Pulmonary artery endothelial cell (primary cell): ENCODE results near the gene OR4D9. TPM values are rescaled to one million over a fixed set of nuclear protein-coding genes. Genes with fewer than 3 reads are reported as not detected.
A peak's percentile ranks its signal among the peaks of the same experiment; 100 is the strongest.

ENCODE experiments used
- DNase-seq: peaks from one replicate; pipeline ENCODE4 v3.0.0-alpha.2; 2011; ENCODE audit warnings: low read depth, low spot score
- total RNA-seq: library from RNA; depleted of rRNA; stranded (reverse); fragments of >200 nt; gene quantifications from 2 replicates; pipeline ENCODE4 v1.2.3, GENCODE V29; 2014

OR4D9 gene
- total RNA-seq, 1 donor from 2014 or later: not detected

DNA sequence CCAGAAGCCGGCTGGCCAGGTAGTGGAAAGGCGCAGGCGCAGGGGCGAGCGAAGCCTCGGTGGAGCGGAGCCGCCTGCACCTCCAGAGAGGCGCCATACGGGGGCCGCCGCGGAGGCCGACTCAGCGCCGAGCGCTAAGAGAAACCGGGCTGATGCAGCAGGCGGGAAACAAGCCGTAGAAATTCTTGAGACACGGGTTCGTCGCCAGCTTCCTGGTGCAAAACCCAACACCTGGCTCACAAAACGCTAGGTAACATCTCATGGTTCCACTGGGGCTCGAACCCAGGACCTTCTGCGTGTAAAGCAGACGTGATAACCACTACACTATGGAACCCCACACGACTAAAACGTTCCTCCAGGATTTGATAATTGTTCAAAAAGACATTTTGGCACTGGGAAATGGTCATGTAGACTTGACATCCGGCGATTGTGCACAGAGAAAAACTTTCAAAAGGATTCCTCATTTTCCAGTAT, 39.1 kb downstream of the OR4D9 start:
- peak; percentile 73 for DNase-seq

DNA sequence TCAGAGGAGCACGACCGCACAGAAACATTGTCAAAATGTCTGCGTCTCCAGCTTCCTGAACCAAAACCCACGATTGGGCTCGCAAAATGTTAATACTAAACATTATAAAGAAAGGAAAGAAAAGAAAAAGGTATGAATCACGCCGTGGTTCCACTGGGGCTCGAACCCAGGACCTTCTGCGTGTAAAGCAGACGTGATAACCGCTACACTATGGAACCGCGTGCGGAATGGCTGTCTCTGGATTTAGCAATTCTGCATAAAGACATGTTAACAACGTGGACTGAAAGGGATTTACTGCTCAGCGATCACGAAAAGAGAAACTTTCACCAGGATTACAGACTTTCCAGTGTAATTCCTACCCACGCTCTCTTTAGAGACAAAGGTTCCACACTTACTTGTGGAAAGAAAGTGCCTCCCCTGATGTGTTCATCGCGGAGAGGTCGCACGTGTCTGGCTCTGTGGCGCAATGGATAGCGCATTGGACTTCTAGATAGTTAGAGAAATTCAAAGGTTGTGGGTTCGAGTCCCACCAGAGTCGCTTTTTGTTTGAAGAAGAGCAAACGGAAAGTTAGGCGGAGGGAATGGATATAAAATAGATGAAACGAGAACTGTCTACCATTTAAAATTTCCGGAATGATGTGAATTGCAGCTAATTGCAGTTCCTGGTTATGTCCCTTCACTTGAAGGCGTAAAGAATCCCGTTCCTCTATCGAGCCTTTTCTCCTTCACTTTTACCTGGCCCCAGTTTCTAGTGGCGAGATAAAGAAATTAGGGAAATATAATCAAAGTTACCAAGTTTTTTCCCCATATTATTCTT, 39.7 kb downstream of the OR4D9 start:
- no peak for DNase-seq

DNA sequence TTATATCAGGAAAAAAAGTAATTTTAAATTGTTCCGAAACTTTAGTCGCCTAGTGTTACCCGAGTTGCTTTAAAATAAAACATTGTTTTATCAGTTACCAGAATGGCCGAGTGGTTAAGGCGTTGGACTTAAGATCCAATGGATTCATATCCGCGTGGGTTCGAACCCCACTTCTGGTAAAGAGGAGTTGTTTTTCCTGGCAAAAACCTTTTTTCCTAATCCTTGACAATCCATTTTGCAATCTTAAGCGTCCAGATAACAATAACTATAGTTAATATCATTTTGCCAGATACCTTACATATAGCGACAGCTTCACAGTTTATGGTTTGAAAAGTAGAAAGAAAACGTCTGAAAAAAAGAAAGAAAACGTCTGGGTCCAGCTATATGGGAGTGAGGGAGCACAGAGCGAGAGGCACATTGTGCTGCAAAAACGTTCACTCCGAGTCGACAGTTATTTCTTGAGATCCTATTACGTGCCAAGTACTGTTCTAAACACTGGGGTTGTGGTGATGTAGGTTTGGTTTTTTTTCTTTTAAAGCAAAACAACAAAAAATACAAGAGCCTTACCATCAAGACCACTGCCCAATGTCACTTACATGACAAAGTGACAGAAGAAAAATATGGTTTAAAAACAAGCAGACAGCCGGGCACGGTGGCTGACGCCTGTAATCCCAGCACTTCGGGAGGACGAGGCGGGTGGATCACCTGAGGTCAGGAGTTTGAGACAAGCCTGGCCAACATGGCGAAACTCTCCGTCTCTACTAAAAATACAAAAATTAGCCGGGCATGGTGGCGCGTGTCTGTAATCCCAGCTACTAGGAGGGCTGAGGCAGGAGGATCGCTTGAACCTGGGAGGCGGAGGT, 40.6 kb downstream of the OR4D9 start:
- DNase-seq: no peak

DNA sequence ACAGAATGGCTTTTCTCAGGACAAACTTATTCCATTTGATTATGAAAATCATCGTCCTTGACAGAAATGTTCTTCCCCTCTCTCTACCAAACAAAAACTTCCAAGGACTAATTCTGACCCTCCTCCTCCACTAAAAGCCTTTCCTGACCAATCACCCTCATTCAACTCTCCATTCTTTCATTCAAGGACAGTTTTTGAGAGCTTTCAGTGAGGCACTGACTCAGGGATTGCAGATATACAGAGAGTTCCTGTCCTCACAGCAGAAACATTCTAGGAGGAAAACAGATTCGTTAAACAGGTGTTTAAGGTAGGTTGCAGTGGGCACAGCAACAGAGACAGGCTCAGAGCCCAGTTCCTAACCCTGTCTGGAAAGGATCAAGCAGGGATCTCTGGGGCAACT, 41.5 kb downstream of the OR4D9 start:
- DNase-seq: no peak

DNA sequence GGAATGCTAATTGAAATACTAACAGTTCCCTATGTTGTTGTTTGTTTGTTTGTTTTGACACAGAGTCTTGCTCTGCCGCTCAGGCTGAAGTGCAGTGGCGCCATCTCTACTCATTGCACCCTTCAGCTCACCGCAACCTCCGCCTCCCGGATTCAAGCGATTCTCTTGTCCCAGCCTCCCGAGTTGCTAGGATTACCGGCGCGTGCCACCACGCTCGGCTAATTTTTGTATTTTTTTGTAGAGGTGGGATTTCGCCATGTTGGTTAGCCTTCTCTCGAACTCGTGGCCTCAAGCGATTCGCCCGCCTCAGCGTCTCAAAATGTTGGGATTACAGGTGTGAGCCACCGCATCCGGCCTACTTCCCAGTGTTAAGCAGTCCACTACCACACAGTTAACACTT, 42.0 kb downstream of the OR4D9 start:
- DNase-seq: no peak

DNA sequence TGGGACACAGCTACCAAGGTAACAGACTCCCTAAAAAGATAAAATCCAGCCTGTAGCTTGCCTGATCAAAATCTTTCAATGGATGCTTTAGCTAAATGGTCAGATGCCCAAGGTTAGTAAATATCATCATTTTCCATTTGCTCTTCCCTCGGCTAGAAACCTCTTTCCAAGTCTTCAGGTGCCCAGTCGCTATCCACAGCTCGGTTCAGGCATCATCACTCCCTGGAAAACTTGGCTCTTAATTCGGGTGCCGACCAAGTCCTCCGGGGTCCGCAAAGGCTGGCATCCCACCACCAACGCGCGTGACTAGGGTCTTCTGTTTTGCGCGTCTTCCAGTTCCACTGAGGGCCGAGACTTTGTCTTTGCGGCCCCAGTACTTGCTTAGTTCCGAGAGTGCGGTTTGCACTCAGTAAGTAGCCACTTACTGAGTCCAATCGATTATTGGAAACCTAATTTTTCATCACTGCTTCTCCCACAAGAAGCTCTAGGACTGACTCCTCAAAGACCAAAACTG, 44.3 kb downstream of the OR4D9 start:
- DNase-seq: no peak

DNA sequence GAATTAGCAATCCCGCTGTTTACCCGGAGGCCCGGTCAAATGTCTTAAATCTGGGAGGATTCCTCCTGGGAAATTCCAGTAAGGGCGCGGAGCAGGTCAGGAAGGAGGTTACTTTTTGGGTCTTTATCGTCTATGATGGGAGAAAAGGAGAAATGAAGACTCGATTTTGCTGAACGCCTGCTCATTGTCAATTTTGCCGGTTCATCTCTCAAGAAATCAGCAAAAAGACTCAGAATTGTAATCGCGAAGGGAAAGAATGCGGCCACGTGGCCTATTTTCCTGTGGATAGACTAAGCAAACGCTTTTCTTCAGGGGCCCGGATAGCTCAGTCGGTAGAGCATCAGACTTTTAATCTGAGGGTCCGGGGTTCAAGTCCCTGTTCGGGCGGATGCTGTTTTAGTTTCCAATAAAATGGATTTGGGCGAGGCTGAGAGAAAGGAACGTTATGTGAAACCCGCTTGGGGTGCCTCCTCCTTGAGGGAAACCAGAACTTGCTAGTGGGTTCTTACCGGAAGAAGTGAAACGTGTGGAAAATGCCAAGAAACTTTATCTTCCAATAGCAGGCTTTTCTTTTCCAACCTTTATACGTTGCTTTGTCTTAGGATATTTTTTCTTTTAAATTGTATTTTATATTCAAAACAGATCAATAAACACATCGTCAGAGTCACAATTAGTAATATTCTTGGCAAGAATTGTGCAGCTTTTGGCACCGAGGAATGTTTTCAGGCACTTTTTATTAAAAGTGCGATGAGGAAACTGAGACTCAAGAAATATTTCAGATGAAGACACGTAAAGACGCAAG, 45.0 kb downstream of the OR4D9 start:
- no peak for DNase-seq

DNA sequence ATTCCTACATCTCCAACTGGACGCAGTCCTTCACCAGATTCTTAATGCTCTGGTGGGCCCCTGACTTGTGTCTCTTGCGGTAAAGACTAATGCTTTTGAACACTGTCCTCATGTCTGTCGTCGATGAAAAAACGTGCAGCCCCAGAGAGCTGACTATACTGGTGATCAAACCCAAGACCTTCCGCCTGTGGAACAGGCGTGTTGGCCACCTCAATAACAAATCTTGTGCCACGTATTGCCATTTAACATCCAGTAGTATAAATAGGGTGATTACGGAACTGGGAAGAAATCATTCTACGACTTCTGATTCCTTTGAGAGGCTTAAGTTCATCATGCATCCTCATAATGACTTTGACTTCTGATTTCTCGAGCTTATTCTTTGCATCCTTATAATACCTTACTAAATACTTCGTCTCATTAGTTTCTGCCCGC, 45.6 kb downstream of the OR4D9 start:
- no peak for DNase-seq

DNA sequence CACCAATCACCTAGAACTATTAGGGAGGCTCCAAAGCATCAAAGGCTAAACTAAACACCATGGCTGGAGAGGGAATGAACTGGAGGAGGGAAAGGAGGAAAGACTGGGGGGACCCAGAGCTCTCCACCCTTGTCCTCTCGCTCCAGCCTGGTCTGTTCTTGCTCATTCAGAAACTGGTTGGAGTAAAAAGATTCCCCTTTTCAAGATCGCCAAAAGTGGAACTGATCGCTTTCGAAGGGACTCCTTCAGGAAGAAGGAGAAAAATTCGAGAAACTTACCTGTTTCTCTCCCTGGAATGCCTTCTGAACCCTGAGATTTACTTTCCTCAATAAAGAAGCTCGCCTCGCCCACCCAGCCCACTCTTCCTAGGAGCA, 46.9 kb downstream of the OR4D9 start:
- DNase-seq: no peak

DNA sequence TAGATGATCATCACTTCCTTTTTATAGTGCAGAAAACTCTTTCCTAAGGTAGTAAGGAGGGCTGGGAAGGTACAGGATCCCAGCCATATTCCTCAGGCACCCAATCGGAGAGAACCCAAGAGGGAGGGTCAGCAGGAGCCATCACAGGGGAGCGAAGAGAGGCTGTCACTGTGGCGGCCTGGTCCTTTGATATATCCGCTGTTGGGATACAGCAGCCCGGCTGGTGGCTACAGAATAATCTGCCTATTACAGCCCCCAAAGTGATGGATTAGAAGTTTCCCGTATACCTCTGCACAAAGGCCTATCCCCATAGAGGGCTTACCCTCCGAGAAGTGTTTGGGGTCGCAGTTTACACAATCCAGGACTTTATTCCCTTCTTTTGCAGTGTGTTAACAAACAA, 48.5 kb downstream of the OR4D9 start:
- no peak for DNase-seq

DNA sequence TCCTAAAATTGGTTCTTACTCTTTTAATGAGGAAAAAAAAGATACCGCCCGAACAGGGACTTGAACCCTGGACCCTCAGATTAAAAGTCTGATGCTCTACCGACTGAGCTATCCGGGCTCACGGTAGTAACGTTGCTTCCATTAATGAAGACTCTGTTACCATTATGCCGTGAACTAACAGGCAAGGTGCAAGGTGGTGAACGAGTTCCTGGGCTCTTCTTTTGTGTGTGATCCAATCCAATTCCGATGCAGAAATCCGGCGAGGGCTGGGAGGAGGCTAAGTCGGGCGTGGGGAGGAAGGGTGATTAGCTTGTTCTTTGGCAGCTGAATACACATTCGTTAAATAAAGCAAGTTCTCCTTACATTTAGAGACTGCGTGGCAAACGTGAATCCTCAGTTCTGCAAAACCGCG, 49.0 kb downstream of the OR4D9 start:
- no peak for DNase-seq

DNA sequence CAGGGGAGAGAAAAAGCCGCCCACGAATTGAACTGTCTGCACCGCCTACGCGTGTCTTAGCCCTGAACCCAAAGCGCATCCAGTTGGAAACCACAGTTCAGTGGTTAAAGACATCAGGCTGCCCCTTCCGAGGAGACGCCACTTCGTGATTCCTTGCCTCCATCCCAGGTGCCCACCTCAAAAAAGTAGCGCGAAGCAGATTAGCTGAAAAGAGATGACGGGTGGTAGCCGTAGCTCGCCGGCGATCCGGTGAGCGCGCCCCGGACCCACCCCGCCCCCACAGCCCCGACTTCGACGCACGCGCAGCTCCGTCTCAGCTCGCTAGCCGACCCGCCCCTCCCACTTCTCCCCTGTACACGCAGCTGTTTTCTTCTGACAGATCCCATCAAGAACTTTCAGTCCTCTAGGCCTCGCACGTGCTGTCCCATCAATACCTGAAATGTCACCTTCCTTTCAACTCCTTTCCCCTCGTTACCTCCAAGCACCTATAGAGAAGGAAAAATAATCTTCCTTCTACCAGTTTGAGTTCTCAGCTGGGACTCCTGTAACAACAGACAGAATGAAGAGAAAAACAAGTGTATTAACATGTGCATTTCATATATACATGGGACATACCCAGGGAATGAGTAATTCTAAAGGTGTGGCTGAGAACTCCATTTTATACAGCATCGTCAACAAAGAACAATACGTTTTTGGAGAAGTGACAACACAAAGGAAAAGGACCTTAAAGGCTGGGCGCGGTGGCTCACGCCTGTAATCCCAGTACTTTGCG, 49.5 kb downstream of the OR4D9 start:
- no peak for DNase-seq

DNA sequence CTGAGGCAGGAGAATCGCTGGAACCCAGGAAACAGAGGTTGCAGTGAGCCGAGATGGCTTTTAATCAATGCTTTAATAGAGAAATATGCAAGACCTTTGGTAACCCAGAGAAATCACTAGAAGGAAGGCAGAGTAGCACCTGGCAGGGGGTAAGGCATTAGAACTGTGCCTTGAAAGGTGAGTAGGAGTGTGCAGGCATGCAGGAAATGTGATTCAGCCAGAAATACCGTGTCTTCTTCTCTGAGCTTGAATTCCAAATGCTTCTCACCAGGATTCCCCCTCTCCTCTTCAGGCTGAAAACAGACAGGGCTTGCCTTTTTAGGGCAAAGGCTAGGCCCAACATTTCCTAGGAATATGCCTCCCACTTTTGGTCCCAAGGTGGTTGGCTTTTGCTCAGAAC, 51.0 kb downstream of the OR4D9 start:
- DNase-seq: no peak

Other genes starting within 250 kb of the OR4D9 start
- not detected in 2 replicates for gene OR5AN1, start 152.6 kb upstream of the OR4D9 start, total RNA-seq
- gene OR5A2, start 85.1 kb upstream of the OR4D9 start, total RNA-seq: not detected in 2 replicates
- gene OR5A1, start 75.1 kb upstream of the OR4D9 start, total RNA-seq: not detected in 2 replicates
- not detected in 2 replicates for gene OR4D6, start 54.6 kb upstream of the OR4D9 start, total RNA-seq
- not detected in 2 replicates for gene OR4D10, start 38.2 kb upstream of the OR4D9 start, total RNA-seq
- not detected in 2 replicates for gene OR4D11, start 8.0 kb upstream of the OR4D9 start, total RNA-seq
- 33.4 and 36.3 TPM in 2 replicates for gene OSBP, start 104.2 kb downstream of the OR4D9 start, total RNA-seq
- gene PATL1, start 157.5 kb downstream of the OR4D9 start, total RNA-seq: 5.0 and 5.6 TPM in 2 replicates
- gene OR10V1, start 202.3 kb downstream of the OR4D9 start, total RNA-seq: not detected in 2 replicates
- 26.7 and 26.8 TPM in 2 replicates for gene STX3, start 243.8 kb downstream of the OR4D9 start, total RNA-seq